ENCODE measurements around the gene PLEKHO1.

- TF ChIP-seq POLR2A (IDR thresholded peaks at IDR 0.05; ENCODE audit: low read length), result no peak
- no peak for TF ChIP-seq GATA1 (IDR thresholded peaks at IDR 0.05; ENCODE audit: low read depth, low read length)
These were observed 40.1 kb upstream of the PLEKHO1 start for GRCh38 chr1:150109586-150109985.
